Upper lobe of left lung (tissue), 6 donors: Measurements from ENCODE around the gene PRR33. TPM values are rescaled to one million over a fixed set of nuclear protein-coding genes. Genes with fewer than 3 reads are reported as not detected.

Source experiments
- ATAC-seq, 2 donors: fragments of 200-7000 bp; cut with Tn5 transposase; one replicate each; pipeline ENCODE4 v1.9.1; 2022; ENCODE audit warnings: mild to moderate bottlenecking in 2 of 2, moderate library complexity in 2 of 2; ENCODE audit not compliant: low FRiP score in 2 of 2
- DNase-seq, 2 donors: peaks; one replicate each; pipeline ENCODE4 v3.0.0-alpha.2; 2019 to 2020
- H3K27ac ChIP-seq, 4 donors: fragments of 200-600 bp; sonication (generic); one replicate each; pipeline ENCODE4 v1.5.1; 2016 to 2019
- H3K27me3 ChIP-seq, 4 donors: fragments of 200-600 bp; sonication (generic); one replicate each; pipeline ENCODE4 v1.5.1; 2017 to 2019
- H3K36me3 ChIP-seq, 4 donors: fragments of 200-600 bp; sonication (generic); one replicate each; pipeline ENCODE4 v1.5.1; 2016 to 2019
- H3K4me1 ChIP-seq, 4 donors: fragments of 200-600 bp; sonication (generic); one replicate each; pipeline ENCODE4 v1.5.1; 2018 to 2019
- H3K4me3 ChIP-seq, 4 donors: fragments of 200-600 bp; sonication (generic); one replicate each; pipeline ENCODE4 v1.5.1; 2017 to 2019; ENCODE audit warnings: mild to moderate bottlenecking in 2 of 4, moderate library complexity in 1 of 4
- H3K9me3 ChIP-seq, 4 donors: fragments of 200-600 bp; sonication (generic); one replicate each; pipeline ENCODE4 v1.5.1; 2018 to 2019
- EP300 ChIP-seq, 4 donors: sonication (generic); formaldehyde crosslinking; IDR thresholded peaks; one replicate each; pipeline ENCODE4 v1.5.1; 2017; ENCODE audit warnings: antibody characterized with exemption in 4 of 4, control low read depth in 2 of 4
- POLR2A ChIP-seq, 4 donors: fragments of 450-650 bp; IDR thresholded peaks; one replicate each; pipeline ENCODE4 v1.5.1; 2016 to 2017; ENCODE audit warnings: antibody characterized with exemption in 4 of 4, mild to moderate bottlenecking in 2 of 4
- POLR2AphosphoS5 ChIP-seq, 2 donors: sonication (generic); formaldehyde crosslinking; IDR thresholded peaks; one replicate each; pipeline ENCODE4 v1.5.1; 2017; ENCODE audit warnings: antibody characterized with exemption in 2 of 2
- WGBS, 2 donors: methylation state at CpG; one replicate each; pipeline ENCODE4 v1.1.5; 2017 to 2018; 5-methylcytosine and 5-hydroxymethylcytosine counted together
- total RNA-seq, 6 donors: library from RNA; depleted of rRNA in 4 of 6; stranded (reverse); fragments of >200 nt in 4 of 6; gene quantifications; one replicate each; pipeline versions ENCODE4 v1.1.0 to v1.2.1, GENCODE V29; 2016 to 2021
- TF ChIP-seq, protein P1 (sequence below), 6 experiments: fragments of 450-650 bp in 4 of 6; fragments of 200-600 bp in 2 of 6; sonication (generic) in 2 of 6; IDR thresholded peaks; one replicate each; pipeline ENCODE4 v1.5.1; 2016 to 2019; ENCODE audit warnings: antibody characterized with exemption in 6 of 6
- donor health status: DM: no; HTN: no; CAD: no; lungs with moderate emphysema.
- donor health status: DM: no; HTN: yes; CAD: no; lungs with severe emphysema.

Gene PRR33
- total RNA-seq, 6 donors from 2014 or later = not detected

- H3K9me3 ChIP-seq = no peaks in the 10 kb centered on the region
- ATAC-seq (no peak), DNase-seq (peak in 1 of 2 donors; percentile 69)
- TF ChIP-seq, protein P1, sequence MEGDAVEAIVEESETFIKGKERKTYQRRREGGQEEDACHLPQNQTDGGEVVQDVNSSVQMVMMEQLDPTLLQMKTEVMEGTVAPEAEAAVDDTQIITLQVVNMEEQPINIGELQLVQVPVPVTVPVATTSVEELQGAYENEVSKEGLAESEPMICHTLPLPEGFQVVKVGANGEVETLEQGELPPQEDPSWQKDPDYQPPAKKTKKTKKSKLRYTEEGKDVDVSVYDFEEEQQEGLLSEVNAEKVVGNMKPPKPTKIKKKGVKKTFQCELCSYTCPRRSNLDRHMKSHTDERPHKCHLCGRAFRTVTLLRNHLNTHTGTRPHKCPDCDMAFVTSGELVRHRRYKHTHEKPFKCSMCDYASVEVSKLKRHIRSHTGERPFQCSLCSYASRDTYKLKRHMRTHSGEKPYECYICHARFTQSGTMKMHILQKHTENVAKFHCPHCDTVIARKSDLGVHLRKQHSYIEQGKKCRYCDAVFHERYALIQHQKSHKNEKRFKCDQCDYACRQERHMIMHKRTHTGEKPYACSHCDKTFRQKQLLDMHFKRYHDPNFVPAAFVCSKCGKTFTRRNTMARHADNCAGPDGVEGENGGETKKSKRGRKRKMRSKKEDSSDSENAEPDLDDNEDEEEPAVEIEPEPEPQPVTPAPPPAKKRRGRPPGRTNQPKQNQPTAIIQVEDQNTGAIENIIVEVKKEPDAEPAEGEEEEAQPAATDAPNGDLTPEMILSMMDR (IDR thresholded peaks at IDR 0.05) = no peak
- no peak for TF ChIP-seq EP300 (IDR thresholded peaks at IDR 0.05)
- no peak for TF ChIP-seq POLR2AphosphoS5 (IDR thresholded peaks at IDR 0.05)
- TF ChIP-seq POLR2A (IDR thresholded peaks at IDR 0.05) = no peak
- no peaks in the 10 kb centered on the region for H3K27me3 ChIP-seq
- no peak overlapping the region for H3K4me3 ChIP-seq
- 83 to 86% methylated on average over 11 to 21 of the region's 21 CpGs for WGBS, 2 donors
- no peak overlapping the region for H3K27ac ChIP-seq
- no peaks in the 10 kb centered on the region for H3K36me3 ChIP-seq
- no peaks in the 10 kb centered on the region for H3K4me1 ChIP-seq
These were observed 33.1 kb upstream of the PRR33 start for GRCh38 chr11:1924646-1925372.

- TF ChIP-seq, protein P1 (IDR thresholded peaks at IDR 0.05) = no peak
- TF ChIP-seq POLR2AphosphoS5 (IDR thresholded peaks at IDR 0.05) (no peak), EP300 (IDR thresholded peaks at IDR 0.05) (no peak), POLR2A (IDR thresholded peaks at IDR 0.05) (no peak)
- WGBS, 2 donors = 66 to 82% methylated on average over 15 to 17 of the region's 17 CpGs
- H3K4me1 ChIP-seq = no peaks in the 10 kb centered on the region
- H3K27ac ChIP-seq = no peak overlapping the region
- H3K27me3 ChIP-seq = no peaks in the 10 kb centered on the region
- no peaks in the 10 kb centered on the region for H3K36me3 ChIP-seq
- H3K4me3 ChIP-seq = no peak overlapping the region
- peak in 1 of 2 donors; percentile 82 for DNase-seq
- no peak for ATAC-seq
- H3K9me3 ChIP-seq = no peaks in the 10 kb centered on the region
These were observed 32.5 kb upstream of the PRR33 start for GRCh38 chr11:1924181-1924580.

GRCh38 chr11:1923201-1923956 is 31.7 kb upstream of the PRR33 start:
- DNase-seq (peak in 1 of 2 donors; percentile 46), ATAC-seq (no peak)
- no peaks in the 10 kb centered on the region for H3K4me1 ChIP-seq
- no peak overlapping the region for H3K27ac ChIP-seq
- H3K9me3 ChIP-seq = no peaks in the 10 kb centered on the region
- H3K4me3 ChIP-seq = no peak overlapping the region
- no peaks in the 10 kb centered on the region for H3K27me3 ChIP-seq
- TF ChIP-seq, protein P1 (IDR thresholded peaks at IDR 0.05) = no peak
- no peak for TF ChIP-seq POLR2AphosphoS5 (IDR thresholded peaks at IDR 0.05)
- TF ChIP-seq EP300 (IDR thresholded peaks at IDR 0.05) = no peak
- no peak for TF ChIP-seq POLR2A (IDR thresholded peaks at IDR 0.05)
- whole genome bisulfite sequencing, 2 donors = 81 to 86% methylated on average over 17 to 22 of the region's 22 CpGs
- H3K36me3 ChIP-seq = no peaks in the 10 kb centered on the region

DNA sequence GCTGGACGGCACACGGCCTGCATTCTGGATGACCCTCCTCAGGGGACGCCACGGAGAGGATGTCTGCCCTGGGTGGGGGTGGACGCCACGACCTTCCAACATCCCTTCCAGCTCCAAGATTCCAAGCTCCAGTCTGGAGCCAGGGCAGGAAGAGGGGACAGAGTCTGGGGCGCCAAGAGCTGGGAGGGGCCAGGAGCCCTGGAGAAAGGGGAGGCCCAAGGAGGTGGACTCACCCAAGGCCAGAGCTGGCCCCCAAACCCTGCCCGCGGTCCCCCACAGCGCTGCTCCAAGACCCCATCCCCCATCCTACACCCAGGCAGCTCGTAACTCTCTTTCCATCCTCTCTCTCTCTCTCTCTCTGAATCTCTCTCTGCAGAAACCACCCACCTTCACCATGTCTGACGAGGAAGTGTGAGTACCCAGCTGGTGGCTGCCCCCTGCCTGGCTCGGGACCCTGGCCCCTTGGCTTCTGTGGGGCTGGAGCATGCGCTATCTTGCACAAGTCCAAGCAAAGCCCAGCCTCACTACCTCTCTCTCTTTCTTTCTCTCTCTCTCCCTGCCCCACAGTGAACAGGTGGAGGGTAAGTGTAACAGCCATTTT is 30.9 kb upstream of the PRR33 start:
- WGBS, 2 donors = 75% methylated on average over 7 to 14 of the region's 14 CpGs
- H3K27ac ChIP-seq = no peak overlapping the region
- TF ChIP-seq EP300 (IDR thresholded peaks at IDR 0.05) (no peak), POLR2AphosphoS5 (IDR thresholded peaks at IDR 0.05) (no peak), POLR2A (IDR thresholded peaks at IDR 0.05) (no peak)
- TF ChIP-seq, protein P1 (IDR thresholded peaks at IDR 0.05) = no peak
- H3K4me3 ChIP-seq = no peak overlapping the region
- no peaks in the 10 kb centered on the region for H3K27me3 ChIP-seq
- H3K36me3 ChIP-seq = no peaks in the 10 kb centered on the region
- H3K4me1 ChIP-seq = no peaks in the 10 kb centered on the region
- H3K9me3 ChIP-seq = no peaks in the 10 kb centered on the region
- ATAC-seq (peak in 1 of 2 donors; percentile 13), DNase-seq (peak in 1 of 2 donors; percentile 53)
